ENCODE measurements around the gene LCN6.

DNA sequence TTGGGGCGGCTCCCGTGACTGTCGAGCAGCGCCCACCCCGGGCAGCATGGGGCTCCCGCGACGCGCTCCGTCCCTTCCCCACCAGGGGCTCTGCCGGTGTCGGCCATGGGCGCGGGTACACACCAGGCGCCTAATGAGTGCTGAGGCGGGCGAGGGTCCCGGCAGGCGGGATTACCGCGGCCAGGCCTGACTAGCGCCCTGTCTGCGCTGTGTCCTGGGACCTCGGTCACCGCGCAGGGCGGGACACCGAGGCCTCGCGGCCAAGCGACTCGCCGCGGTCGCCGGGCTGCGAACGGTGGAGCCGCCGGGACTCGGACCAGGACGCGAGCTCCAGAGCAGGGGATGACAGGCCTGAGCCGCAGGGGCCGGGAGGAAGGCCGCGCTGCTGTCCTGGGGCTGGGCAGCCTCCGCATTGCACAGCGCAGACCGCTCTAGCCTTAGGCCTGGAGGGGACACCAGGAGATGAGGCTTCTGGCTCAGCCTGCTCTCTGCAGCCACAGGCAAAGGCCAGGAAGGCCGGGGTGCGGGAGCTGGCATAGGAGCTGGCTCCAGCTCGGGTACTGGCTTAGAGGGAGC is 19.7 kb downstream of the LCN6 start:
- TF ChIP-seq, protein P1, sequence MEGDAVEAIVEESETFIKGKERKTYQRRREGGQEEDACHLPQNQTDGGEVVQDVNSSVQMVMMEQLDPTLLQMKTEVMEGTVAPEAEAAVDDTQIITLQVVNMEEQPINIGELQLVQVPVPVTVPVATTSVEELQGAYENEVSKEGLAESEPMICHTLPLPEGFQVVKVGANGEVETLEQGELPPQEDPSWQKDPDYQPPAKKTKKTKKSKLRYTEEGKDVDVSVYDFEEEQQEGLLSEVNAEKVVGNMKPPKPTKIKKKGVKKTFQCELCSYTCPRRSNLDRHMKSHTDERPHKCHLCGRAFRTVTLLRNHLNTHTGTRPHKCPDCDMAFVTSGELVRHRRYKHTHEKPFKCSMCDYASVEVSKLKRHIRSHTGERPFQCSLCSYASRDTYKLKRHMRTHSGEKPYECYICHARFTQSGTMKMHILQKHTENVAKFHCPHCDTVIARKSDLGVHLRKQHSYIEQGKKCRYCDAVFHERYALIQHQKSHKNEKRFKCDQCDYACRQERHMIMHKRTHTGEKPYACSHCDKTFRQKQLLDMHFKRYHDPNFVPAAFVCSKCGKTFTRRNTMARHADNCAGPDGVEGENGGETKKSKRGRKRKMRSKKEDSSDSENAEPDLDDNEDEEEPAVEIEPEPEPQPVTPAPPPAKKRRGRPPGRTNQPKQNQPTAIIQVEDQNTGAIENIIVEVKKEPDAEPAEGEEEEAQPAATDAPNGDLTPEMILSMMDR (IDR thresholded peaks at IDR 0.05), result no peak
- TF ChIP-seq POLR2A (IDR thresholded peaks at IDR 0.05), result no peak
- TF ChIP-seq POLR2AphosphoS5 (IDR thresholded peaks at IDR 0.05), result no peak

All from transverse colon (tissue), 4 donors.